ENCODE data around the gene MXRA7. TPM values are rescaled to one million over a fixed set of nuclear protein-coding genes. Genes with fewer than 3 reads are reported as not detected.
"Not testable (repeated sequence)": the region's sequence is repeated elsewhere in the genome, so short reads cannot be mapped to it uniquely, and the experiment has no call there.

The MXRA7 gene
- total RNA-seq, 1 experiment from 2014 or later, result 77.9 TPM

DNA sequence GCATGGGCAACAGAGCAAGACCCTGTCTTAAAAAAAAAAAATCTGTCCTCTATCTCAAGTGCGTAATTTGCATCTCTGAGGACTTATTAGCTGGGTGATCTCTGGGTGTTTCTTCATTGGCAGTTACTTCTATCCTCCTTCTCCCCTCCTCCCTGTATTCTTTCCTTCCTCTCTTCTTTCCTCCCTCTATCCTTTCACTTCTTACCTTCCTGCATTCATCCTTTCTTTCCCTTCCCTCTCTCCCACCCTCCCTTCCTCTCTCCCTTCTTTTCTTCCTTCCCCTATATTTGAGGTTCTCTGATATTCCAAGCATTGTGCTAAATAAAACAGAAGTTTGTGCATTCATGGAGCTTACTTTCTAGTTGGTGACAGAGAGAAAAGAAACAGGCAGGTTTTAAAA is 37.9 kb upstream of the MXRA7 start:
- Histone ChIP-seq H3K27ac (ENCODE audit: low read length) (no peak overlapping the region), H3K9me3 (ENCODE audit: control insufficient read depth, insufficient read depth, low read depth, low read length) (no peaks in the 10 kb centered on the region), H3K4me3 (ENCODE audit: low read depth in 2 of 2, low read length in 2 of 2) (no peak overlapping the region), H3K27me3 (ENCODE audit: control insufficient read depth, insufficient read depth, low read length) (no peaks in the 10 kb centered on the region), H3K4me1 (ENCODE audit: control insufficient read depth, insufficient read depth, low read length) (no peaks in the 10 kb centered on the region), H3K36me3 (ENCODE audit: control insufficient read depth, insufficient read depth, low read length) (peaks cover 8% of the 10 kb centered on the region; the same call in 1 of the 2 replicates)
- ChIA-PET CTCF (interaction anchor here (0.8 kb wide), 1 partner anchor 21 kb away, joined by 11 read pairs; no protein-coding TSS in a partner anchor), POLR2A (no interaction called here)
- no peak for TF ChIP-seq POLR2AphosphoS5 (IDR thresholded peaks at IDR 0.05; ENCODE audit: low read depth, low read length)
- TF ChIP-seq, protein P1, sequence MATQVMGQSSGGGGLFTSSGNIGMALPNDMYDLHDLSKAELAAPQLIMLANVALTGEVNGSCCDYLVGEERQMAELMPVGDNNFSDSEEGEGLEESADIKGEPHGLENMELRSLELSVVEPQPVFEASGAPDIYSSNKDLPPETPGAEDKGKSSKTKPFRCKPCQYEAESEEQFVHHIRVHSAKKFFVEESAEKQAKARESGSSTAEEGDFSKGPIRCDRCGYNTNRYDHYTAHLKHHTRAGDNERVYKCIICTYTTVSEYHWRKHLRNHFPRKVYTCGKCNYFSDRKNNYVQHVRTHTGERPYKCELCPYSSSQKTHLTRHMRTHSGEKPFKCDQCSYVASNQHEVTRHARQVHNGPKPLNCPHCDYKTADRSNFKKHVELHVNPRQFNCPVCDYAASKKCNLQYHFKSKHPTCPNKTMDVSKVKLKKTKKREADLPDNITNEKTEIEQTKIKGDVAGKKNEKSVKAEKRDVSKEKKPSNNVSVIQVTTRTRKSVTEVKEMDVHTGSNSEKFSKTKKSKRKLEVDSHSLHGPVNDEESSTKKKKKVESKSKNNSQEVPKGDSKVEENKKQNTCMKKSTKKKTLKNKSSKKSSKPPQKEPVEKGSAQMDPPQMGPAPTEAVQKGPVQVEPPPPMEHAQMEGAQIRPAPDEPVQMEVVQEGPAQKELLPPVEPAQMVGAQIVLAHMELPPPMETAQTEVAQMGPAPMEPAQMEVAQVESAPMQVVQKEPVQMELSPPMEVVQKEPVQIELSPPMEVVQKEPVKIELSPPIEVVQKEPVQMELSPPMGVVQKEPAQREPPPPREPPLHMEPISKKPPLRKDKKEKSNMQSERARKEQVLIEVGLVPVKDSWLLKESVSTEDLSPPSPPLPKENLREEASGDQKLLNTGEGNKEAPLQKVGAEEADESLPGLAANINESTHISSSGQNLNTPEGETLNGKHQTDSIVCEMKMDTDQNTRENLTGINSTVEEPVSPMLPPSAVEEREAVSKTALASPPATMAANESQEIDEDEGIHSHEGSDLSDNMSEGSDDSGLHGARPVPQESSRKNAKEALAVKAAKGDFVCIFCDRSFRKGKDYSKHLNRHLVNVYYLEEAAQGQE (IDR thresholded peaks at IDR 0.05; ENCODE audit: insufficient read depth in 1 of 2, low read depth in 2 of 2, low read length in 1 of 2), result no peak
- DNase-seq (ENCODE audit: low read depth, low spot score), result no peak
- ATAC-seq, result no peak
- no TSS peak for BruUV-seq (replicated peaks)
- in situ Hi-C loops (cut with HindIII; ENCODE audit: low pct_unique_long_range_greater_than_20kb, low sequenced_read_pairs) (no loop called here), intact Hi-C loops (cut with micrococcal nuclease; ENCODE audit: unreplicated experiment) (no loop called here)

DNA sequence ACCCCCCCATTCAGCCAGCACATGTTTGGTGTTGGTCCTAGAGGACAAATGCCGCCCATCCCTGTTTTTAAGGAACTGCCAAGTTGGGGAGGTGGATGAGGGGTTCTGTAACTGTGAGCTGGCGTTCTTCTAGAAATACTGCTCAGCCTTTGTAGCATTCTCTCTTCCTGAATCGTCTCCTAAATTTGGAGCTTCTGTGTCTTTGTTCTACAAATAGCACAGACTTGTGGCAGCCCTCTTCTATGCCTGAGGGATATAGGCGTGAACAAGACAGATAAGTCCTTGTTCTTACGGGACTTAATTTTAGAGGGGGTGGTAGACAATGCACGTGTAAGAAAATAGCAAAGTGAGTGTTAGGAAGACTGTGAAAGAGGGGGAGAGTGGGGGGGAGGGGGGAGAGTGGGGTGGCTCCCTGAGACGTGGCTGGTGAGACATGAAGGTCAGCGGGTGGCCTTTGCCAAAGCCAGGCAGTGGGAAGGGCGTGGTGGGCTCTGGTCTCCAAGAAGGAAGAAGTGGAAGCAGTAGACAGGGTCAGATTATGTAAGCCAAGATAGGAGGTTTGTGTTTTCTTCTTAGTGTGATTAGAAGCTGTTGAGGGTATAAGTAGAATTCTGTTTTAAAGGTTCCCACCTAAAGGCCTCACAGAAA is 37.1 kb upstream of the MXRA7 start:
- ATAC-seq, result no peak
- H3K27me3 ChIP-seq (ENCODE audit: control insufficient read depth, insufficient read depth, low read length), result no peaks in the 10 kb centered on the region
- no peak overlapping the region for H3K4me3 ChIP-seq (ENCODE audit: low read depth in 2 of 2, low read length in 2 of 2)
- ChIA-PET POLR2A (no interaction called here), CTCF (interaction anchor here (0.8 kb wide), 1 partner anchor 22 kb away, joined by 11 read pairs; no protein-coding TSS in a partner anchor)
- H3K27ac ChIP-seq (ENCODE audit: low read length), result no peak overlapping the region
- in situ Hi-C loops (cut with HindIII; ENCODE audit: low pct_unique_long_range_greater_than_20kb, low sequenced_read_pairs) (no loop called here), intact Hi-C loops (cut with micrococcal nuclease; ENCODE audit: unreplicated experiment) (no loop called here)
- TF ChIP-seq, protein P1 (IDR thresholded peaks at IDR 0.05; ENCODE audit: insufficient read depth in 1 of 2, low read depth in 2 of 2, low read length in 1 of 2), result no peak
- TF ChIP-seq, protein P2, sequence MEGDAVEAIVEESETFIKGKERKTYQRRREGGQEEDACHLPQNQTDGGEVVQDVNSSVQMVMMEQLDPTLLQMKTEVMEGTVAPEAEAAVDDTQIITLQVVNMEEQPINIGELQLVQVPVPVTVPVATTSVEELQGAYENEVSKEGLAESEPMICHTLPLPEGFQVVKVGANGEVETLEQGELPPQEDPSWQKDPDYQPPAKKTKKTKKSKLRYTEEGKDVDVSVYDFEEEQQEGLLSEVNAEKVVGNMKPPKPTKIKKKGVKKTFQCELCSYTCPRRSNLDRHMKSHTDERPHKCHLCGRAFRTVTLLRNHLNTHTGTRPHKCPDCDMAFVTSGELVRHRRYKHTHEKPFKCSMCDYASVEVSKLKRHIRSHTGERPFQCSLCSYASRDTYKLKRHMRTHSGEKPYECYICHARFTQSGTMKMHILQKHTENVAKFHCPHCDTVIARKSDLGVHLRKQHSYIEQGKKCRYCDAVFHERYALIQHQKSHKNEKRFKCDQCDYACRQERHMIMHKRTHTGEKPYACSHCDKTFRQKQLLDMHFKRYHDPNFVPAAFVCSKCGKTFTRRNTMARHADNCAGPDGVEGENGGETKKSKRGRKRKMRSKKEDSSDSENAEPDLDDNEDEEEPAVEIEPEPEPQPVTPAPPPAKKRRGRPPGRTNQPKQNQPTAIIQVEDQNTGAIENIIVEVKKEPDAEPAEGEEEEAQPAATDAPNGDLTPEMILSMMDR (IDR thresholded peaks at IDR 0.05), result no peak
- TF ChIP-seq POLR2AphosphoS5 (IDR thresholded peaks at IDR 0.05; ENCODE audit: low read depth, low read length) (no peak), TCF7L2 (IDR thresholded peaks at IDR 0.05; ENCODE audit: low read depth, low read length) (no peak), SIN3A (IDR thresholded peaks at IDR 0.05; ENCODE audit: borderline replicate concordance, insufficient read depth, low read depth, low read length) (no peak)
- no TSS peak for BruUV-seq (replicated peaks)
- no peaks in the 10 kb centered on the region for H3K4me1 ChIP-seq (ENCODE audit: control insufficient read depth, insufficient read depth, low read length)
- peaks cover 8% of the 10 kb centered on the region; the same call in 1 of the 2 replicates for H3K36me3 ChIP-seq (ENCODE audit: control insufficient read depth, insufficient read depth, low read length)
- no peak for DNase-seq (ENCODE audit: low read depth, low spot score)
- no peaks in the 10 kb centered on the region for H3K9me3 ChIP-seq (ENCODE audit: control insufficient read depth, insufficient read depth, low read depth, low read length)

DNA sequence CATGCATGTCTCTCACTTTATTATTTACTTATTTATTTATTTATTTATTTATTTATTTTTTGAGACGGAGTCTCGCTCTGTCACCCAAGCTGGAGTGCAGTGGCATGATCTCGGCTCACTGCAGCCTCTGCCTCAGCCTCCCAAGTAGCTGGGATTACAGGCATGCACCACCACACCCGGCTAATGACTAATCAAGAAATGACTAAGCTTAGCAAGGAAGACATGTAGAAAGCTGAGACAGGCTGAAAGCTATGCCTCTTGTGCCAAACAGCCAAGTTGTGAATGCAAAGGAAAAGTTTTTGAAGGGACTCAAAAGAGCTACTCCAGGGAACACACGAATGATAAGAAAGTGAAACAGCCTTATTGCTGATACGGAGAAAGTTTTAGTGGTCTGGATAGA is 35.0 kb upstream of the MXRA7 start:
- intact Hi-C loops (cut with micrococcal nuclease; ENCODE audit: unreplicated experiment); ATAC-seq; H3K4me1 ChIP-seq (ENCODE audit: control insufficient read depth, insufficient read depth, low read length); DNase-seq (ENCODE audit: low read depth, low spot score); H3K27me3 ChIP-seq (ENCODE audit: control insufficient read depth, insufficient read depth, low read length); H3K9me3 ChIP-seq (ENCODE audit: control insufficient read depth, insufficient read depth, low read depth, low read length); BruUV-seq (replicated peaks); H3K4me3 ChIP-seq (ENCODE audit: low read depth in 2 of 2, low read length in 2 of 2); H3K27ac ChIP-seq (ENCODE audit: low read length); in situ Hi-C loops (cut with HindIII; ENCODE audit: low pct_unique_long_range_greater_than_20kb, low sequenced_read_pairs); CTCF ChIA-PET; POLR2A ChIA-PET: not testable (repeated sequence)
- peaks cover 18% of the 10 kb centered on the region for H3K36me3 ChIP-seq (ENCODE audit: control insufficient read depth, insufficient read depth, low read length)

Measured in Panc1 (cell line).